ENCODE measurements around the gene FJX1. TPM values are rescaled to one million over a fixed set of nuclear protein-coding genes. Genes with fewer than 3 reads are reported as not detected.

Gene FJX1
- total RNA-seq, 1 experiment from 2014 or later = 13.7 TPM

DNA sequence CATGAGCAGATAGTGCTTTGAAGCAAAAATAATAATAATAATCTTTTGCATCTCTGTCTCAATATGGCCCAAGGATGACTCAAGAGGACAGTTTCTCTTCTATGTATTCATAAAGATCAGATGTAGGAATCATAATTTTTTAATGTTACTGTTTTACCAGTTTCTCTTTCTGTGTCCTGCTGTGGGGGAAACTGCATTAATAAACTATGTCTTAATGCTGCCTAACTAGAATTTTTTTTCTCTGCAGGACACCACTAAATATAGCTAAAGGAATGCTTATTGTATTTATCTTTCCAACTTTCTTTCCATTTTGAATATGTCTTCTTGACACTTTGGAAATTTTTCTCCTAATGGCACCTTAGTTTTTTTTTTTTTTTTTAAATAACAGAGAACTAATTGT, 6.5 kb downstream of the FJX1 start:
- CTCF ChIA-PET = no interaction called here
- Histone ChIP-seq H2AFZ (ENCODE audit: low read depth, low read length, poor library complexity, severe bottlenecking) (no peak overlapping the region), H3K27ac (ENCODE audit: low read depth, low read length) (no peak overlapping the region), H3K36me3 (ENCODE audit: control insufficient read depth in 1 of 2, insufficient read depth in 2 of 2, low read length in 2 of 2) (no peaks in the 10 kb centered on the region), H3K4me2 (ENCODE audit: low read length) (no peak overlapping the region), H3K4me1 (ENCODE audit: control insufficient read depth in 1 of 2, insufficient read depth in 2 of 2, low read length in 2 of 2) (peaks cover 15 to 47% of the 10 kb centered on the region in 2 experiments), H3K27me3 (ENCODE audit: insufficient read depth, low read length) (no peaks in the 10 kb centered on the region), H3K9me3 (ENCODE audit: control insufficient read depth in 1 of 2, insufficient read depth in 1 of 2, low read depth in 1 of 2, low read length in 2 of 2) (no peaks in the 10 kb centered on the region), H3K9me2 (ENCODE audit: insufficient read depth) (no peaks in the 10 kb centered on the region), H3K4me3 (replicated peaks in 1 of 2; ENCODE audit: low read depth in 1 of 2, low read length in 2 of 2) (no peak overlapping the region), H4K20me1 (ENCODE audit: insufficient read depth) (no peaks in the 10 kb centered on the region), H3K79me2 (ENCODE audit: insufficient read depth, low read length) (peaks cover 4% of the 10 kb centered on the region; the same call in 1 of the 2 replicates), H3K9ac (ENCODE audit: low read length) (no peak overlapping the region)
- RAD21 ChIA-PET (ENCODE audit: low non-redundant PET in 1 of 2, low total read pairs in 2 of 2, uncharacterized antibody in 2 of 2, unreplicated experiment in 2 of 2) = no interaction called here
- intact Hi-C loops (cut with micrococcal nuclease) = no loop called here
- POLR2A ChIA-PET = no interaction called here
- no TSS peak for BruUV-seq (replicated peaks)
- no peak for TF ChIP-seq TCF7L2 (IDR thresholded peaks at IDR 0.05; ENCODE audit: borderline replicate concordance, extremely low read depth, insufficient read depth, insufficient read length)
- no peak for TF ChIP-seq CTCF (IDR thresholded peaks at IDR 0.05 in 2 of 3, conservative IDR thresholded peaks at IDR 0.05 in 1 of 3; ENCODE audit: borderline replicate concordance in 1 of 3, insufficient read depth in 1 of 3, low read depth in 2 of 3, low read length in 2 of 3)
- no peak for TF ChIP-seq ZFX (IDR thresholded peaks at IDR 0.05)
- TF ChIP-seq YY1 (IDR thresholded peaks at IDR 0.05; ENCODE audit: extremely low read depth, insufficient replicate concordance, low read depth, low read length) = no peak
- DNase-seq (ENCODE audit: low read depth, low spot score) = no peak
- no peak for ATAC-seq

- Histone ChIP-seq H3K9ac (ENCODE audit: low read length) (no peak overlapping the region), H3K4me3 (replicated peaks in 1 of 2; ENCODE audit: low read depth in 1 of 2, low read length in 2 of 2) (no peak overlapping the region), H3K9me2 (ENCODE audit: insufficient read depth) (no peaks in the 10 kb centered on the region), H3K79me2 (ENCODE audit: insufficient read depth, low read length) (no peaks in the 10 kb centered on the region), H3K4me1 (ENCODE audit: control insufficient read depth in 1 of 2, insufficient read depth in 2 of 2, low read length in 2 of 2) (peaks cover 22 to 43% of the 10 kb centered on the region in 2 experiments), H3K36me3 (ENCODE audit: control insufficient read depth in 1 of 2, insufficient read depth in 2 of 2, low read length in 2 of 2) (no peaks in the 10 kb centered on the region), H3K9me3 (ENCODE audit: control insufficient read depth in 1 of 2, insufficient read depth in 1 of 2, low read depth in 1 of 2, low read length in 2 of 2) (no peaks in the 10 kb centered on the region), H4K20me1 (ENCODE audit: insufficient read depth) (no peaks in the 10 kb centered on the region), H3K27ac (ENCODE audit: low read depth, low read length) (no peak overlapping the region), H2AFZ (ENCODE audit: low read depth, low read length, poor library complexity, severe bottlenecking) (no peak overlapping the region), H3K27me3 (ENCODE audit: insufficient read depth, low read length) (no peaks in the 10 kb centered on the region), H3K4me2 (ENCODE audit: low read length) (no peak overlapping the region)
- ATAC-seq = no peak
- ChIA-PET CTCF (no interaction called here), RAD21 (ENCODE audit: low non-redundant PET in 1 of 2, low total read pairs in 2 of 2, uncharacterized antibody in 2 of 2, unreplicated experiment in 2 of 2) (no interaction called here), POLR2A (no interaction called here)
- DNase-seq (ENCODE audit: low read depth, low spot score) = no peak
- TF ChIP-seq, protein P1, sequence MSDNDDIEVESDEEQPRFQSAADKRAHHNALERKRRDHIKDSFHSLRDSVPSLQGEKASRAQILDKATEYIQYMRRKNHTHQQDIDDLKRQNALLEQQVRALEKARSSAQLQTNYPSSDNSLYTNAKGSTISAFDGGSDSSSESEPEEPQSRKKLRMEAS (IDR thresholded peaks at IDR 0.05) = no peak
- intact Hi-C loops (cut with micrococcal nuclease) = no loop called here
- no TSS peak for BruUV-seq (replicated peaks)
Observed at GRCh38 chr11:35626501-35626900, 8.2 kb downstream of the FJX1 start.
